ENCODE measurements around the gene CLEC2D.
A peak's percentile ranks its signal among the peaks of the same experiment; 100 is the strongest.

DNA sequence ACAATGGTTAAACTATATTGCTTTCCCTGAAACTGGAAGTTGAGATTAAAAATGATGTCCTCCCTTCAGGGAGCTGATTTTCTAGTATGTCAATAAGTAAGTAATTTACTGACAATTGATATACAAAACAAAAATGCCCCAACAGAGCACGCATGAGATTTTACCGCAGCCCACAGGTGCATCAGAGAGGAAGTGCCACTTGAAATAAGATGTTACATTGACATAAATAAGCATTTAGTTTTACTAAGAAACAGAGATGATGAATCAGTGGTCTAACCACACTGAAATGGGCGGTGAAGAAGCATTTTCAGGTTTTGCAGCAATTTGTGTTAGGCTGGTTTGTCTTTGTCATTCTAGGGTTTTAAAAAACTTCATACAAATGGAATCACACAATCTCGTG is 72.2 kb downstream of the CLEC2D start:
- TF ChIP-seq POLR2AphosphoS5 (IDR thresholded peaks at IDR 0.05; ENCODE audit: low read depth, low read length) (peak; percentile 36; the same call in 1 of the 2 replicates), POLR2A (IDR thresholded peaks at IDR 0.05; ENCODE audit: low read depth, low read length) (no peak)

Measured in GM12891 (cell line).